OCI-LY3 (cell line): ENCODE results near the gene CMTR1.

Experiments
- CTCF ChIP-seq: fragments of 200-600, 300-600 bp; sonication (generic); IDR thresholded peaks from 2 replicates; pipeline ENCODE4 v1.5.1; 2014; ENCODE audit warnings: antibody characterized with exemption, low read length, low read depth
- EZH2phosphoT487 ChIP-seq: fragments of 200-600 bp; shearing (Covaris generic); IDR thresholded peaks from 2 replicates; pipeline ENCODE4 v1.6.1; 2018; ENCODE audit warnings: antibody characterized with exemption, mixed run types, low read depth

DNA sequence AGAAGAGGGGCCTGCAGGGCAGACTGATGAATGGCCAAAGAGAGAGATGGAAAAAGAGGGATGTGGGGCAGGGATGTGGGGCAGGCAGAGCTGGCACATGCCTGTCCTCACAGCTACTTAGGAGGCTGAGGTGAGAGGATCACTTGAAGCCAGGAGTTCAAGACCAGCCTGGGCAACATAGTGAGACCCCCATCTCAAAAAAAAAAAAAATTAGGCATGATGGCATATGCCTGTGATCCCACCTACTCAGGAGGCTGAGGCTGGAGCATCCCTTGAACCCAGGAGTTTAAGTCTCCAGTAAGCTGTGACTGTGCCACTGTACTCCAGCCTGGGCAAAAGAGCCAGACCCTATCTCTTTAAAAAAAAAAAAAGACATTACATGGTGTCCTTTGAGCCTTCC lies 44.4 kb upstream of the CMTR1 start:
- TF ChIP-seq CTCF (no peak), EZH2phosphoT487 (no peak)
